Activated CD4-positive, alpha-beta memory T cell treated with anti-CD3 and anti-CD28 coated beads for 36 hours (primary cell): Measurements from ENCODE around the gene C9orf50. TPM values are rescaled to one million over a fixed set of nuclear protein-coding genes. Genes with fewer than 3 reads are reported as not detected.
"Not testable (repeated sequence)": the region's sequence is repeated elsewhere in the genome, so short reads cannot be mapped to it uniquely, and the experiment has no call there.

Source experiments
- CTCF ChIA-PET: fragments of 350-600 bp; sonication (Branson Sonifier 250); formaldehyde crosslinking; loops from one replicate; lab custom pipeline; 2021; ENCODE audit warnings: antibody characterized with exemption, inconsistent platforms; lab: Charles Lee
- POLR2A ChIA-PET: fragments of 350-600 bp; sonication (Branson Sonifier 250); formaldehyde crosslinking; loops from one replicate; lab custom pipeline; 2021; ENCODE audit warnings: antibody characterized with exemption; lab: Charles Lee
- DNase-seq: peaks from one replicate; pipeline ENCODE4 v3.0.0-alpha.2; 2020
- H3K27ac Mint-ChIP-seq: one replicate; pipeline ENCODE4 v1.8.0; 2021; ENCODE audit warnings: mixed read lengths
- H3K27me3 Mint-ChIP-seq: one replicate; pipeline ENCODE4 v1.8.0; 2021; ENCODE audit warnings: mixed read lengths
- H3K36me3 Mint-ChIP-seq: one replicate; pipeline ENCODE4 v1.8.0; 2021; ENCODE audit warnings: mixed read lengths
- H3K4me1 Mint-ChIP-seq: one replicate; pipeline ENCODE4 v1.8.0; 2021; ENCODE audit warnings: low read depth, mixed read lengths
- H3K4me3 Mint-ChIP-seq: one replicate; pipeline ENCODE4 v1.8.0; 2021; ENCODE audit warnings: mild to moderate bottlenecking, mixed read lengths
- H3K9me3 Mint-ChIP-seq: one replicate; pipeline ENCODE4 v1.8.0; 2021; ENCODE audit warnings: mixed read lengths
- intact Hi-C: fragments of 100-400 bp; cut with micrococcal nuclease; formaldehyde crosslinking; loops from one replicate; pipeline ENCODE4 v1.15.1; 2023
- total RNA-seq, 2 experiments: library from RNA; stranded (reverse); gene quantifications; one replicate each; pipeline ENCODE4 v1.2.3, GENCODE V29; 2021

C9orf50 gene
- total RNA-seq, 2 experiments from 2014 or later = not detected

GRCh38 chr9:129595903-129596540 lies 24.9 kb downstream of the C9orf50 start:
- Mint-ChIP-seq H3K4me3 (peak overlapping the region; percentile 24), H3K27ac (no peak overlapping the region), H3K9me3 (no peaks in the 10 kb centered on the region), H3K36me3 (no peaks in the 10 kb centered on the region), H3K4me1 (peaks cover 14% of the 10 kb centered on the region), H3K27me3 (peaks cover 2% of the 10 kb centered on the region)
- ChIA-PET POLR2A (interaction anchor here (3.3 kb wide), 1 partner anchor 12 kb away, joined by 12 read pairs; no protein-coding TSS in a partner anchor), CTCF (interaction anchor here (0.8 to 3.3 kb wide), 5 partner anchors 15 to 464 kb away, joined by 3 to 9 read pairs (median 4); partner anchors contain the start of gene IER5L)
- intact Hi-C loops = no loop called here
- DNase-seq = no peak

- no peaks in the 10 kb centered on the region for H3K36me3 Mint-ChIP-seq
- intact Hi-C loops = no loop called here
- POLR2A ChIA-PET = interaction anchor here (3.3 kb wide), 1 partner anchor 11 kb away, joined by 12 read pairs; no protein-coding TSS in a partner anchor
- H3K27ac Mint-ChIP-seq = no peak overlapping the region
- DNase-seq = no peak
- no peaks in the 10 kb centered on the region for H3K9me3 Mint-ChIP-seq
- no peak overlapping the region for H3K4me3 Mint-ChIP-seq
- CTCF ChIA-PET = interaction anchor here (1.4 kb wide), 1 partner anchor 452 kb away, joined by 4 read pairs; no protein-coding TSS in a partner anchor
- peaks cover 2% of the 10 kb centered on the region for H3K27me3 Mint-ChIP-seq
- peaks cover 14% of the 10 kb centered on the region for H3K4me1 Mint-ChIP-seq
These were observed 25.6 kb downstream of the C9orf50 start for GRCh38 chr9:129595311-129595741.

- no peak for DNase-seq
- H3K27ac Mint-ChIP-seq = no peak overlapping the region
- CTCF ChIA-PET = no interaction called here
- peaks cover 14% of the 10 kb centered on the region for H3K4me1 Mint-ChIP-seq
- no peaks in the 10 kb centered on the region for H3K9me3 Mint-ChIP-seq
- intact Hi-C loops = no loop called here
- no peaks in the 10 kb centered on the region for H3K36me3 Mint-ChIP-seq
- peaks cover 2% of the 10 kb centered on the region for H3K27me3 Mint-ChIP-seq
- no peak overlapping the region for H3K4me3 Mint-ChIP-seq
- POLR2A ChIA-PET = no interaction called here
These were observed 26.3 kb downstream of the C9orf50 start for GRCh38 chr9:129594632-129595031.

- H3K9me3 Mint-ChIP-seq, H3K36me3 Mint-ChIP-seq, H3K27ac Mint-ChIP-seq, H3K4me1 Mint-ChIP-seq, H3K27me3 Mint-ChIP-seq, H3K4me3 Mint-ChIP-seq, intact Hi-C loops, POLR2A ChIA-PET, DNase-seq: not testable (repeated sequence)
- CTCF ChIA-PET = interaction anchor here (1.1 to 1.3 kb wide), 3 partner anchors 31 to 453 kb away, joined by 3 to 4 read pairs (median 4); no protein-coding TSS in a partner anchor
These were observed 28.1 kb downstream of the C9orf50 start for GRCh38 chr9:129592790-129593189.

DNA sequence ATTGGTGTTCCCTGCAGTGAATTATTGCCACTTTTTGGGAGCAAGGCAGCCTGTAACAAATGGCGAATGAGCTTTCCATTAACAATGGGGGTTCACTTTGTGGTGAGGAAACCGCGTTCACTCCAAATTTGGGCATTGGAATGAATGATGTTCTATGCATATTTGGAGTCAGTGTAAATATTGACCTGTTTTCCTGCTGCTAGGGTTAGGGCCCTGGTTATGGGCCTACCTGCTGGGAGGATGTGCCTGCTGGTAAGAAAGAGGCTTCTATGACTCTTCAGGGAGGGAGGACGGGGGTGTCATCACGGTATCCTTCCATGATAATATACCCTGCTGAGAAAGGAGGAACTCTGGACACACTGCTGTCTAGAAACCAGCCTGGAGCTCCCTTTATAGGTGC lies 29.0 kb downstream of the C9orf50 start:
- Mint-ChIP-seq H3K27ac (no peak overlapping the region), H3K9me3 (no peaks in the 10 kb centered on the region), H3K4me3 (no peak overlapping the region), H3K27me3 (no peaks in the 10 kb centered on the region), H3K36me3 (no peaks in the 10 kb centered on the region), H3K4me1 (peaks cover 7% of the 10 kb centered on the region)
- ChIA-PET CTCF (interaction anchor here (1.1 kb wide), 1 partner anchor 14 kb away, joined by 3 read pairs; no protein-coding TSS in a partner anchor), POLR2A (interaction anchor here (0.6 kb wide), 1 partner anchor 91 kb away, joined by 4 read pairs; no protein-coding TSS in a partner anchor)
- intact Hi-C loops = no loop called here
- no peak for DNase-seq

- Mint-ChIP-seq H3K4me1 (peaks cover 5% of the 10 kb centered on the region), H3K4me3 (no peak overlapping the region), H3K9me3 (no peaks in the 10 kb centered on the region), H3K27ac (no peak overlapping the region), H3K27me3 (no peaks in the 10 kb centered on the region), H3K36me3 (no peaks in the 10 kb centered on the region)
- intact Hi-C loops = no loop called here
- POLR2A ChIA-PET = no interaction called here
- CTCF ChIA-PET = interaction anchor here (1.2 to 1.7 kb wide), 2 partner anchors 34 to 55 kb away, joined by 3 to 4 read pairs; no protein-coding TSS in a partner anchor
- DNase-seq = no peak
These were observed 30.4 kb downstream of the C9orf50 start for GRCh38 chr9:129590466-129590865.

DNA sequence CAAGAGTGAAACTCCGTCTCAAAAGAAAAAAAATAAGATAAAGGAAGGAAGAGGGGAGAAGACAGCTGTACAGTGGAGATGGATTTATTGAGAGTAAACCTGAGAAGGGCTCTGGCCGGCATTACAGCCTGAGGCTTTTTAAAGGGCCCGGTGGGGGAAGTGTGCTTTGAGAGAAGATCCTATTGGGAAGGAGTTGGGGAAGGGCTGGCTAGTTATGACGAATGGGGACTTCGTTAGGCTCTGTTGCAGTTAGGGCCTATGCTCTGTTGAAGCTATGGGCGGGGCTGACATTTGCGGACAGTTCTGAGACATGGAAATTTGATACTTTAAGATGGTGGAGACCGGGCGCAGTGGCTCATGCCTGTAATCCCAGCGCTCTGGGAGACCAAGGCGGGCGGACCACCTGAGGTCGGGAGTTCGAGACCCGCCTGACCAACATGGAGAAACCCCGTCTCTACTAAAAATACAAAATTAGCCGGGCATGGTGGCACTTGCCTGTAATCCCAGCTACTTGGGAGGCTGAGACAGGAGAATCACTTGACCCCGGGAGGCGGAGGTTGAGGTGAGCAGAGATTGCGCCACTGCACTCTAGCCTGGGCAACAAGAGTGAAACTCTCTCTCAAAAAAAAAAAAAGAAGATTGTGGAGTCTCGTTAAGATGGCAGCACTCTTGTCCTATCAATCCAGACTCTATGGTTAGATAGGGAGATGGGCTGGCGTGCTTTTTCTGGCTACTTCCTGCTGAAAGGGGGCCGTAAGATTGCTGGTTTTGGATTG lies 33.2 kb downstream of the C9orf50 start:
- ChIA-PET POLR2A (interaction anchor here (1.2 kb wide), 1 partner anchor 98 kb away, joined by 3 read pairs; no protein-coding TSS in a partner anchor), CTCF (interaction anchor here (1.4 to 2.0 kb wide), 3 partner anchors 445 to 456 kb away, joined by 4 to 8 read pairs (median 6); no protein-coding TSS in a partner anchor)
- no peak for DNase-seq
- H3K27me3 Mint-ChIP-seq = no peaks in the 10 kb centered on the region
- H3K9me3 Mint-ChIP-seq = no peaks in the 10 kb centered on the region
- no peaks in the 10 kb centered on the region for H3K36me3 Mint-ChIP-seq
- peaks cover 23% of the 10 kb centered on the region for H3K4me1 Mint-ChIP-seq
- intact Hi-C loops = no loop called here
- H3K4me3 Mint-ChIP-seq = no peak overlapping the region
- no peak overlapping the region for H3K27ac Mint-ChIP-seq

DNA sequence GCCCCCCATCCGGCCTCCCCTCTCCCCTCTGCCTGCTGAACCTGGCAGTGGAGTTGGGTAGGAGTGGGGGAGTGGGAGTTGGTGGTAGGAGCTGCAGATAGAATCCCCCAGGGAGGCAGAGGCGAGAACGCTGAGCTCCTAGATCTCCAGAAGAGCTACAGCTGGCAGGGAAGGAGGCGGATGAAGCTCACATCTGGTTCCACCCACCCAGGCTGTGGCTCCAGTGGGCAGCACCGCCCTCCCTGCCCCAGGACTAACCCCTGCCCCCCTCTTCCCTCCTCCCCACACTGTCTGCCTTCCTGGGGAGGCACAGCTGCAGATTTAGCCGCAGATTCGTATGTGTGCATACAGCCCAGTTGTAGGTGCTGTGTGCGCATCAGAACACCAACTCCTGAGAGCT lies 34.2 kb downstream of the C9orf50 start:
- H3K27me3 Mint-ChIP-seq = no peaks in the 10 kb centered on the region
- ChIA-PET CTCF (interaction anchor here (0.7 to 2.0 kb wide), 4 partner anchors 88 to 455 kb away, joined by 4 to 8 read pairs (median 5); no protein-coding TSS in a partner anchor), POLR2A (interaction anchor here (1.2 kb wide), 1 partner anchor 97 kb away, joined by 3 read pairs; no protein-coding TSS in a partner anchor)
- intact Hi-C loops = no loop called here
- peaks cover 33% of the 10 kb centered on the region for H3K4me1 Mint-ChIP-seq
- H3K36me3 Mint-ChIP-seq = no peaks in the 10 kb centered on the region
- no peak for DNase-seq
- H3K27ac Mint-ChIP-seq = no peak overlapping the region
- H3K4me3 Mint-ChIP-seq = no peak overlapping the region
- no peaks in the 10 kb centered on the region for H3K9me3 Mint-ChIP-seq

GRCh38 chr9:129586245-129586644 lies 34.7 kb downstream of the C9orf50 start:
- H3K36me3 Mint-ChIP-seq = no peaks in the 10 kb centered on the region
- intact Hi-C loops = no loop called here
- peak overlapping the region; percentile 25 for H3K27ac Mint-ChIP-seq
- H3K27me3 Mint-ChIP-seq = no peaks in the 10 kb centered on the region
- POLR2A ChIA-PET = interaction anchor here (1.2 kb wide), 1 partner anchor 96 kb away, joined by 3 read pairs; no protein-coding TSS in a partner anchor
- no peak for DNase-seq
- H3K9me3 Mint-ChIP-seq = no peaks in the 10 kb centered on the region
- H3K4me3 Mint-ChIP-seq = no peak overlapping the region
- CTCF ChIA-PET = interaction anchor here (0.7 to 2.0 kb wide), 4 partner anchors 88 to 455 kb away, joined by 4 to 8 read pairs (median 5); no protein-coding TSS in a partner anchor
- peaks cover 35% of the 10 kb centered on the region for H3K4me1 Mint-ChIP-seq

DNA sequence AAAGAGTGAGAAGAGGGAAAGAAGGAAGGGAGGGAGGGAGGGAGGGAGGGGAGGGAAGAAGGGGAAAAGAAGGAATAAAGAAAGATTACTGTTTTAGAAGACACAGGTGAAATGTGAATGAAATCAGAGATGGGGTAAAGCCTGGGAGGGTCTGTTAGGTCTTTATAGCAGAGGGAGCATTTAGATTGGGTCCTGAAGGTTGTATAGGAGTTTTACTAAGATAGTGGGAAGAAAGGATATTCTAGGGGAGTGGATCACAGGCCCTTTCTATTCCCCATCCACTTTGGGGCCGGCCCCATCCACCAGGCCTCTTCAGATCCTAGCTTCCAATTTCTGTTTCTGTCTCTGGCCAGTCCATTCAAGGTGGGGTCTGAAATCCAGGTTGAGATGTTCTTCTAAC lies 35.5 kb downstream of the C9orf50 start:
- no peak for DNase-seq
- Mint-ChIP-seq H3K9me3 (no peaks in the 10 kb centered on the region), H3K27me3 (no peaks in the 10 kb centered on the region), H3K27ac (no peak overlapping the region), H3K36me3 (no peaks in the 10 kb centered on the region), H3K4me1 (peaks cover 40% of the 10 kb centered on the region), H3K4me3 (no peak overlapping the region)
- ChIA-PET POLR2A (interaction anchor here (3.1 kb wide), 1 partner anchor 12 kb away, joined by 12 read pairs; no protein-coding TSS in a partner anchor), CTCF (interaction anchor here (2.3 kb wide), 1 partner anchor 39 kb away, joined by 7 read pairs; no protein-coding TSS in a partner anchor)
- intact Hi-C loops = no loop called here

GRCh38 chr9:129584136-129584535 lies 36.8 kb downstream of the C9orf50 start:
- Mint-ChIP-seq H3K36me3 (no peaks in the 10 kb centered on the region), H3K4me3 (no peak overlapping the region), H3K27ac (no peak overlapping the region), H3K9me3 (no peaks in the 10 kb centered on the region), H3K4me1 (peaks cover 53% of the 10 kb centered on the region), H3K27me3 (no peaks in the 10 kb centered on the region)
- DNase-seq = peak; percentile 76
- intact Hi-C loops = no loop called here
- ChIA-PET POLR2A (interaction anchor here (3.1 kb wide), 1 partner anchor 13 kb away, joined by 12 read pairs; no protein-coding TSS in a partner anchor), CTCF (interaction anchor here (0.7 to 2.3 kb wide), 8 partner anchors 13 to 445 kb away, joined by 3 to 7 read pairs (median 4); no protein-coding TSS in a partner anchor)
